Endothelial cell of umbilical vein (primary cell): ENCODE data around the gene ADIPOQ. TPM values are rescaled to one million over a fixed set of nuclear protein-coding genes. Genes with fewer than 3 reads are reported as not detected.
A peak's percentile ranks its signal among the peaks of the same experiment; 100 is the strongest.

ENCODE experiments used
- BruUV-seq: library from RNA; stranded (reverse); fragments of 400-500 nt; replicated peaks from 2 replicates; lab custom pipeline; 2021; lab: Mats Ljungman, UMichigan
- CTCF ChIA-PET: fragments of 300-600, 350-600 bp; sonication (Branson Sonifier 250); formaldehyde crosslinking; loops from one replicate; lab custom pipeline; 2021; ENCODE audit warnings: antibody characterized with exemption, inconsistent platforms; lab: Charles Lee
- POLR2A ChIA-PET: fragments of 300-600, 350-600 bp; sonication (Branson Sonifier 250); formaldehyde crosslinking; loops from one replicate; lab custom pipeline; 2021; ENCODE audit warnings: antibody characterized with exemption, inconsistent platforms; lab: Charles Lee
- DNase-seq: peaks from one replicate; pipeline ENCODE4 v3.0.0-alpha.2; 2011; ENCODE audit warnings: low read depth, low spot score
- FAIRE-seq: peaks from 2 replicates; lab custom pipeline; 2011; peaks lifted over from hg19 to GRCh38; lab: Jason Lieb, UNC
- H2AFZ ChIP-seq: 2 replicates; pipeline ENCODE4 v1.6.0; 2012; ENCODE audit warnings: low read depth, low read length, control low read depth, inconsistent platforms
- H3K27ac ChIP-seq: 2 replicates; pipeline ENCODE4 v1.5.1; 2011; ENCODE audit warnings: low read depth, mild to moderate bottlenecking, control low read depth, low read length, moderate library complexity; ENCODE audit not compliant: insufficient read depth
- H3K27me3 ChIP-seq, 2 experiments: 2 replicates each; pipeline versions ENCODE4 v1.6.0 to v1.6.1; 2011; ENCODE audit warnings: low read length in 2 of 2, mixed read lengths in 1 of 2; ENCODE audit not compliant: control insufficient read depth in 2 of 2, insufficient read depth in 2 of 2
- H3K36me3 ChIP-seq, 2 experiments: 2 replicates in 1 of 2; 3 replicates in 1 of 2; pipeline ENCODE4 v1.5.1; 2011; ENCODE audit warnings: low read length in 2 of 2, mild to moderate bottlenecking in 1 of 2, moderate library complexity in 1 of 2; ENCODE audit not compliant: control insufficient read depth in 2 of 2, insufficient read depth in 2 of 2; ENCODE audit errors: extremely low read depth in 1 of 2
- H3K4me1 ChIP-seq: 3 replicates; pipeline ENCODE4 v1.5.1; 2011; ENCODE audit warnings: mild to moderate bottlenecking, low read length; ENCODE audit not compliant: control insufficient read depth, insufficient read depth; ENCODE audit errors: extremely low read depth
- H3K4me2 ChIP-seq: 2 replicates; pipeline ENCODE4 v1.6.1; 2011; ENCODE audit warnings: low read length, control low read depth, mixed read lengths; ENCODE audit not compliant: insufficient read depth
- H3K4me3 ChIP-seq, 3 experiments: fragments of 200-600 bp in 1 of 3; sonication (generic), shearing (Covaris generic) in 1 of 3; replicated peaks in 1 of 3; 2 replicates each; pipeline ENCODE4 v1.5.1; 2011 to 2016; ENCODE audit warnings: control low read depth in 3 of 3, low read length in 3 of 3, mild to moderate bottlenecking in 2 of 3, inconsistent platforms in 1 of 3, low read depth in 1 of 3, moderate library complexity in 1 of 3; ENCODE audit not compliant: insufficient read depth in 1 of 3
- H3K79me2 ChIP-seq: 2 replicates; pipeline ENCODE4 v1.6.0; 2012; ENCODE audit warnings: low read length, inconsistent platforms; ENCODE audit not compliant: control insufficient read depth, insufficient read depth
- H3K9ac ChIP-seq: replicated peaks from 2 replicates; pipeline ENCODE3; 2011; ENCODE audit warnings: low read length, control low read depth; ENCODE audit not compliant: insufficient read depth; ENCODE audit errors: extremely low read depth
- H3K9me1 ChIP-seq: replicated peaks from 3 replicates; pipeline ENCODE4 v1.6.0; 2011; ENCODE audit warnings: mild to moderate bottlenecking, low read length; ENCODE audit not compliant: control insufficient read depth, insufficient read depth; ENCODE audit errors: extremely low read depth
- H3K9me3 ChIP-seq: replicated peaks from 2 replicates; pipeline ENCODE4 v1.5.1; 2012; ENCODE audit warnings: low read length, inconsistent platforms; ENCODE audit not compliant: control insufficient read depth, insufficient read depth
- H4K20me1 ChIP-seq: replicated peaks from 2 replicates; pipeline ENCODE3; 2011; ENCODE audit warnings: mild to moderate bottlenecking, low read length; ENCODE audit not compliant: control insufficient read depth, insufficient read depth; ENCODE audit errors: extremely low read depth
- EZH2 ChIP-seq: IDR thresholded peaks from 2 replicates; pipeline ENCODE4 v1.6.1; 2012; ENCODE audit warnings: borderline replicate concordance, low read depth, mild to moderate bottlenecking, moderate library complexity, low read length, inconsistent platforms; ENCODE audit not compliant: severe bottlenecking
- FOS ChIP-seq: IDR thresholded peaks from 2 replicates; pipeline ENCODE4 v1.6.1; 2011; ENCODE audit warnings: mild to moderate bottlenecking, low read length, moderate library complexity, borderline replicate concordance; ENCODE audit not compliant: insufficient read depth
- GATA2 ChIP-seq: IDR thresholded peaks from 2 replicates; pipeline ENCODE4 v1.7.0; 2011; ENCODE audit warnings: low read depth, mild to moderate bottlenecking, moderate library complexity, mixed read lengths, low read length; ENCODE audit not compliant: insufficient read length, insufficient read depth
- JUN ChIP-seq: IDR thresholded peaks from 2 replicates; pipeline ENCODE4 v1.6.1; 2011; ENCODE audit warnings: borderline replicate concordance, low read depth; ENCODE audit not compliant: insufficient read length, insufficient read depth
- MYC ChIP-seq: IDR thresholded peaks from one replicate; pipeline ENCODE4 v1.6.1; 2011; ENCODE audit warnings: mild to moderate bottlenecking, low read depth, low read length
- POLR2A ChIP-seq: IDR thresholded peaks from 2 replicates; pipeline ENCODE4 v1.6.1; 2012; ENCODE audit warnings: low read depth, mild to moderate bottlenecking, control low read depth, low read length
- POLR2AphosphoS5 ChIP-seq: IDR thresholded peaks from 2 replicates; pipeline ENCODE4 v1.6.1; 2012; ENCODE audit warnings: low read depth, mild to moderate bottlenecking, control low read depth, low read length, moderate library complexity; ENCODE audit not compliant: insufficient read depth
- dilution Hi-C: fragments of 300-500 bp; cut with MboI; formaldehyde crosslinking; loops from one replicate; pipeline ENCODE4 v1.15.0; 2019; ENCODE audit warnings: low sequenced_read_pairs; ENCODE audit not compliant: extremely low pct_ligation_motif_present
- intact Hi-C: fragments of 100-400 bp; cut with micrococcal nuclease; formaldehyde crosslinking; loops from one replicate; pipeline ENCODE4 v1.10.0; 2022
- polyA plus RNA-seq, 4 experiments: library from polyadenylated mRNA; depleted of rRNA in 3 of 4; stranded (reverse) in 3 of 4; unstranded in 1 of 4; fragments of >200 nt; gene quantifications; 2 replicates each; pipeline versions ENCODE4 v1.2.1 to v1.2.3, GENCODE V29; 2011 to 2012; ENCODE audit warnings: missing spikeins in 1 of 4
- total RNA-seq: library from RNA; stranded (reverse); gene quantifications from 2 replicates; pipeline ENCODE4 v1.2.3, GENCODE V29; 2021
- TF ChIP-seq, protein P1 (sequence below): IDR thresholded peaks from 2 replicates; pipeline ENCODE4 v1.6.1; 2011; ENCODE audit not compliant: insufficient read depth, insufficient read length
- TF ChIP-seq, protein P2 (sequence below), 2 donors: IDR thresholded peaks; 1 replicate in 1 of 2; 2 replicates in 1 of 2; pipeline ENCODE4 v1.5.1; 2011; ENCODE audit warnings: low read length in 2 of 2, mild to moderate bottlenecking in 2 of 2, moderate library complexity in 2 of 2, control low read depth in 1 of 2, inconsistent platforms in 1 of 2, low read depth in 1 of 2; ENCODE audit not compliant: insufficient read depth in 1 of 2; ENCODE audit errors: extremely low read depth in 1 of 2

The ADIPOQ gene
- total and polyA plus RNA-seq, 2 donors (not counting 3 experiments of a cell fraction or from before 2014, with no cell fraction given) = not detected

- H3K36me3 ChIP-seq = no peaks in the 10 kb centered on the region
- H3K9me1 ChIP-seq = no peaks in the 10 kb centered on the region
- peak overlapping the region; percentile 54 for H3K4me2 ChIP-seq
- intact Hi-C loops = no loop called here
- H3K4me3 ChIP-seq = no peak overlapping the region
- DNase-seq = peak; percentile 56
- H4K20me1 ChIP-seq = no peaks in the 10 kb centered on the region
- no peak overlapping the region for H3K9ac ChIP-seq
- H3K79me2 ChIP-seq = no peaks in the 10 kb centered on the region
- no peaks in the 10 kb centered on the region for H3K27me3 ChIP-seq
- dilution Hi-C loops = no loop called here
- POLR2A ChIA-PET = no interaction called here
- peaks cover 11% of the 10 kb centered on the region for H3K4me1 ChIP-seq
- H3K27ac ChIP-seq = peak overlapping the region; percentile 5
- H2AFZ ChIP-seq = peak overlapping the region; percentile 9
- H3K9me3 ChIP-seq = no peaks in the 10 kb centered on the region
- TF ChIP-seq FOS (peak; percentile 49), POLR2A (no peak)
- TSS peak; percentile 27 for BruUV-seq
- CTCF ChIA-PET = interaction anchor here (0.6 kb wide), 1 partner anchor 1617 kb away, joined by 3 read pairs; no protein-coding TSS in a partner anchor
- peak; percentile 75 for FAIRE-seq
Measured at GRCh38 chr3:186901135-186901734, 58.7 kb downstream of the ADIPOQ start.

DNA sequence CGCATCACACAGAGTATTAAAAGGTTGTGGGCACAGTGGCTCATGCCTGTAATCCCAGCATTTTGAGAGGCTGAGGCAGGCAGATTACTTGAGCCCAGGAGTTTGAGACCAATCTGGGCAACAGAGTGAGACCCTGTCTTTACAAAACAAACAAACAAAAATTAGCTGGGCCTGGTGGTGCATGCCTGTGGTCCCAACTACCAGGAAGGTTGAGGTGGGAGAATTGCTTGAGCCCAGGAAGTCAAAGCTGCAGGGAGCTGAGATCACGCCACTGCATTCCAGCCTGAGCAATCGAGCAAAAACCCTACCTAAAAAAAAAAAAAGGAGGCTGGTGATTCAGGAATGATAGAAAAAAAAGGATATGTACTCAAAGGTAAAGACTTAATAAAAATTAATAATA is 59.6 kb downstream of the ADIPOQ start:
- FAIRE-seq = no peak
- no peaks in the 10 kb centered on the region for H3K79me2 ChIP-seq
- no peaks in the 10 kb centered on the region for H3K9me3 ChIP-seq
- no peak for DNase-seq
- POLR2A ChIA-PET = no interaction called here
- no peaks in the 10 kb centered on the region for H3K36me3 ChIP-seq
- intact Hi-C loops = no loop called here
- no TSS peak for BruUV-seq
- H3K9ac ChIP-seq = no peak overlapping the region
- H3K4me3 ChIP-seq = no peak overlapping the region
- no peak overlapping the region for H2AFZ ChIP-seq
- H4K20me1 ChIP-seq = no peaks in the 10 kb centered on the region
- CTCF ChIA-PET = no interaction called here
- no peak for TF ChIP-seq POLR2A
- TF ChIP-seq FOS = no peak
- no peak for TF ChIP-seq POLR2AphosphoS5
- TF ChIP-seq EZH2 = no peak
- no peak for TF ChIP-seq GATA2
- TF ChIP-seq, protein P1, sequence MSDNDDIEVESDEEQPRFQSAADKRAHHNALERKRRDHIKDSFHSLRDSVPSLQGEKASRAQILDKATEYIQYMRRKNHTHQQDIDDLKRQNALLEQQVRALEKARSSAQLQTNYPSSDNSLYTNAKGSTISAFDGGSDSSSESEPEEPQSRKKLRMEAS = no peak
- no peak for TF ChIP-seq JUN
- TF ChIP-seq MYC = no peak
- TF ChIP-seq, protein P2, sequence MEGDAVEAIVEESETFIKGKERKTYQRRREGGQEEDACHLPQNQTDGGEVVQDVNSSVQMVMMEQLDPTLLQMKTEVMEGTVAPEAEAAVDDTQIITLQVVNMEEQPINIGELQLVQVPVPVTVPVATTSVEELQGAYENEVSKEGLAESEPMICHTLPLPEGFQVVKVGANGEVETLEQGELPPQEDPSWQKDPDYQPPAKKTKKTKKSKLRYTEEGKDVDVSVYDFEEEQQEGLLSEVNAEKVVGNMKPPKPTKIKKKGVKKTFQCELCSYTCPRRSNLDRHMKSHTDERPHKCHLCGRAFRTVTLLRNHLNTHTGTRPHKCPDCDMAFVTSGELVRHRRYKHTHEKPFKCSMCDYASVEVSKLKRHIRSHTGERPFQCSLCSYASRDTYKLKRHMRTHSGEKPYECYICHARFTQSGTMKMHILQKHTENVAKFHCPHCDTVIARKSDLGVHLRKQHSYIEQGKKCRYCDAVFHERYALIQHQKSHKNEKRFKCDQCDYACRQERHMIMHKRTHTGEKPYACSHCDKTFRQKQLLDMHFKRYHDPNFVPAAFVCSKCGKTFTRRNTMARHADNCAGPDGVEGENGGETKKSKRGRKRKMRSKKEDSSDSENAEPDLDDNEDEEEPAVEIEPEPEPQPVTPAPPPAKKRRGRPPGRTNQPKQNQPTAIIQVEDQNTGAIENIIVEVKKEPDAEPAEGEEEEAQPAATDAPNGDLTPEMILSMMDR (IDR thresholded peaks at IDR 0.05; ENCODE audit: extremely low read depth in 1 of 2, insufficient read depth in 1 of 2, low read depth in 1 of 2, low read length in 2 of 2) = no peak
- peaks cover 11% of the 10 kb centered on the region for H3K4me1 ChIP-seq
- H3K4me2 ChIP-seq = no peak overlapping the region
- no peaks in the 10 kb centered on the region for H3K27me3 ChIP-seq
- H3K9me1 ChIP-seq = no peaks in the 10 kb centered on the region
- dilution Hi-C loops = no loop called here
- no peak overlapping the region for H3K27ac ChIP-seq
